GM12891 (cell line): ENCODE data around the gene TEX101.
"Not testable (repeated sequence)": the region's sequence is repeated elsewhere in the genome, so short reads cannot be mapped to it uniquely, and the experiment has no call there.

Experiments used
- DNase-seq: peaks from one replicate; pipeline ENCODE4 v3.0.0; 2011; ENCODE audit warnings: low spot score; ENCODE audit not compliant: insufficient read length
- FAIRE-seq: peaks from 2 replicates; lab custom pipeline; 2011; peaks lifted over from hg19 to GRCh38; lab: Jason Lieb, UNC
- PAX5 ChIP-seq: IDR thresholded peaks from 2 replicates; pipeline ENCODE4 v1.6.1; 2011; ENCODE audit warnings: low read length, moderate library complexity, mild to moderate bottlenecking; ENCODE audit not compliant: insufficient read depth, severe bottlenecking
- POLR2A ChIP-seq: IDR thresholded peaks from 2 replicates; pipeline ENCODE4 v1.6.1; 2011; ENCODE audit warnings: low read depth, low read length, control low read depth
- POLR2AphosphoS5 ChIP-seq: IDR thresholded peaks from 2 replicates; pipeline ENCODE4 v1.6.1; 2011; ENCODE audit warnings: low read depth, low read length, control low read depth
- POU2F2 ChIP-seq: IDR thresholded peaks from 2 replicates; pipeline ENCODE4 v1.6.1; 2011; ENCODE audit warnings: low read depth, mild to moderate bottlenecking, control low read depth, low read length, moderate library complexity
- SPI1 ChIP-seq: IDR thresholded peaks from 2 replicates; pipeline ENCODE4 v1.6.1; 2011; ENCODE audit warnings: low read depth, low read length, control low read depth
- TAF1 ChIP-seq: IDR thresholded peaks from 2 replicates; pipeline ENCODE4 v1.6.1; 2011; ENCODE audit warnings: low read depth, low read length, control low read depth

Gene TEX101

DNA sequence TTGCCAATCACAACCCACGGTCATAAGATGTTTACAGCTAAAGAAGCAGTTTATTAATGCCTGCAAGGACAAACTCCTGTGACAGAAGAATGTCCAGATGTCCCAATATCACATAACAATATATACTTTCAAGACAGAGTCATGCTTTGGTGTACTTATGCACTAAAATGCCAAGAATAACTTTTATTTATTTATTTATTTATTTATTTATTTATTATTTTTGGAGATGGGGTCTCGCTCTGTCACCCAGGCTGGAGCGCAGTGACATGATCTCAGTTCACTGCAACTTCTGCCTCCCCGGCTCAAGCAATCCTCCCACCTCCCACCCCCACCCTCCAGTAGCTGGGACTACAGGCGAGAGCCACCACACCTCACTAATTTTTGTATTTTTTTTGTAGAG lies 9.1 kb downstream of the TEX101 start:
- TF ChIP-seq TAF1 (no peak), SPI1 (no peak), POLR2AphosphoS5 (no peak), PAX5 (no peak), POLR2A (no peak), POU2F2 (no peak)
- FAIRE-seq = no peak
- DNase-seq = no peak

GRCh38 chr19:43425567-43426392 lies 11.1 kb downstream of the TEX101 start:
- no peak for TF ChIP-seq PAX5
- no peak for TF ChIP-seq POLR2AphosphoS5
- no peak for TF ChIP-seq POLR2A
- no peak for TF ChIP-seq TAF1
- TF ChIP-seq POU2F2 = no peak
- TF ChIP-seq SPI1 = no peak
- FAIRE-seq (no peak), DNase-seq (no peak)

GRCh38 chr19:43429395-43429794 lies 14.7 kb downstream of the TEX101 start:
- no peak for FAIRE-seq
- DNase-seq = no peak
- TF ChIP-seq PAX5 = no peak
- no peak for TF ChIP-seq POLR2AphosphoS5
- TF ChIP-seq POU2F2 = no peak
- TF ChIP-seq TAF1 = no peak
- no peak for TF ChIP-seq POLR2A
- TF ChIP-seq SPI1 = no peak

DNA sequence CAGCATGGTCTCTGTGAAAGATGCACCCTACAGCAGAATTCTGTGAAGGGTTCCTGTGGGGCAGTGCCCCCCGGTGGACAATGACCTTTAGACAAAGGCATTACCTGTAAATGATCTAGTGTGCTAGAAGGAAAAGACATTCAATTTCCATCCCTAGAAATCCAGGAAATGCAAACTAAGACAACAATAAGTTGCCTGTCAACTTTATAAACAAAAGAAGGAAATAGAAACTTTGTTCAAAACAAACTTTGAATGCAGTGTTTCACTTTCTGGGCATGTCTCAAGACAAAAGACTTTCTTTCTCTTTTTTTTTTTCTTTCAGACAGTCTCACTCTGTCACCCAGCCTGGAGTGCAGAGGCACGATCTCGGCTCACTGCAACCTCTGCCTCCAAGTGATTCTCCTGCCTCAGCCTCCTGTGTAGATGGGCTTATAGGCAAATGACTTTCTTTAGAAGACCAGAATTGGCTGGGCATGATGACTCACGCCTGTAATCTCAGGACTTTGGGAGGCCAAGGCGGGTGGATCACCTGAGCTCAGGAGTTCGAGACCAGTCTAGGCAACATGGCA lies 15.5 kb downstream of the TEX101 start:
- no peak for TF ChIP-seq PAX5
- TF ChIP-seq POLR2AphosphoS5 = no peak
- no peak for TF ChIP-seq POU2F2
- TF ChIP-seq TAF1 = no peak
- TF ChIP-seq POLR2A = no peak
- TF ChIP-seq SPI1 = no peak
- FAIRE-seq (no peak), DNase-seq (no peak)

DNA sequence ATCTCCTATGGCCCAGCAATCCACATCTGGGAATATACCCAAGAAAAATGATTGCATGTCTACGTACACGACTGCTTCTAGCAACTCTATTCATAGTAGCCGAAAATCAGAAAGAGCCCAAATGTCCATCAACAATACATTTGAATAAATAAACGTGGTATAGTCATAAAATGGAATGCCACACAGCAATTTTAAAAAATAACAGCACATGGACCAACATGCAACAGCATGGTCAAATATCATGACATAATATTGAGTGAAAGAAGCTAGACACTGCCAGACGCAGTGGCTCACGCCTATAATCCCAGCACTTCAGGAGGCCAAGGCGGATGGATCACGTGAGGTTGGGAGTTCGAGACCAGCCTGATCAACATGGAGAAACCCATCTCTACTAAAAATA lies 16.3 kb downstream of the TEX101 start:
- no peak for FAIRE-seq
- TF ChIP-seq TAF1 = no peak
- no peak for TF ChIP-seq POLR2A
- TF ChIP-seq POLR2AphosphoS5 = no peak
- TF ChIP-seq SPI1 = no peak
- no peak for TF ChIP-seq POU2F2
- no peak for TF ChIP-seq PAX5
- no peak for DNase-seq

- FAIRE-seq = no peak
- DNase-seq = no peak
- TF ChIP-seq TAF1 (no peak), POLR2A (no peak), PAX5 (no peak), POU2F2 (no peak), SPI1 (no peak), POLR2AphosphoS5 (no peak)
These were observed 18.6 kb downstream of the TEX101 start for GRCh38 chr19:43433358-43433673.

DNA sequence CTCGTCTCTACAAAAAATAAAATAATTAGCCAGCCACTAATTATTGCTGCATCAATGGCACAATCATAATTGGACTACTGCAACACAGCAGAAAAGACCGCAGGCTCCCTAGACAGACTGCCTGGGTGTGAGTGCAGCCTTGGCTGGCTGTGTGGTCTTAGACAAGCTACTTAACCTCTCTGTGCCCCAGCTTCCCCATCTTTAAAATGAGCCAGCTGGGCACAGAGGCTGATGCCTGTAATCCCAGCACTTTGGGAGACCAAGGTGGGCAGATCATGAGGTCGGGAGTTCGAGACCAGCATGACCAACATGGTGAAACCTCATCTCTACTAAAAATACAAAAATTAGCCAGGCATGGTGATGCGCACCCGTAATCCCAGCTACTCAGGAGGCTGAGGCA lies 19.0 kb downstream of the TEX101 start:
- TF ChIP-seq POLR2AphosphoS5 = no peak
- TF ChIP-seq PAX5 = no peak
- TF ChIP-seq POU2F2 = no peak
- no peak for DNase-seq
- no peak for FAIRE-seq

GRCh38 chr19:43435775-43436174 lies 21.1 kb downstream of the TEX101 start:
- FAIRE-seq (no peak), DNase-seq (no peak)
- TF ChIP-seq SPI1 = no peak
- no peak for TF ChIP-seq POLR2AphosphoS5
- TF ChIP-seq POU2F2 = no peak
- no peak for TF ChIP-seq POLR2A
- TF ChIP-seq TAF1 = no peak

- FAIRE-seq, DNase-seq: not testable (repeated sequence)
These were observed 22.6 kb downstream of the TEX101 start for GRCh38 chr19:43437284-43437683.

- FAIRE-seq = no peak
- DNase-seq = no peak
- TF ChIP-seq POLR2A (no peak), TAF1 (no peak), SPI1 (no peak), PAX5 (no peak), POLR2AphosphoS5 (no peak), POU2F2 (no peak)
These were observed 23.0 kb downstream of the TEX101 start for GRCh38 chr19:43437712-43438111.
